ENCODE results near the gene CLDN4.

Gene CLDN4

GRCh38 chr7:73870041-73870492, 39.3 kb downstream of the CLDN4 start:
- TF ChIP-seq, protein P1, sequence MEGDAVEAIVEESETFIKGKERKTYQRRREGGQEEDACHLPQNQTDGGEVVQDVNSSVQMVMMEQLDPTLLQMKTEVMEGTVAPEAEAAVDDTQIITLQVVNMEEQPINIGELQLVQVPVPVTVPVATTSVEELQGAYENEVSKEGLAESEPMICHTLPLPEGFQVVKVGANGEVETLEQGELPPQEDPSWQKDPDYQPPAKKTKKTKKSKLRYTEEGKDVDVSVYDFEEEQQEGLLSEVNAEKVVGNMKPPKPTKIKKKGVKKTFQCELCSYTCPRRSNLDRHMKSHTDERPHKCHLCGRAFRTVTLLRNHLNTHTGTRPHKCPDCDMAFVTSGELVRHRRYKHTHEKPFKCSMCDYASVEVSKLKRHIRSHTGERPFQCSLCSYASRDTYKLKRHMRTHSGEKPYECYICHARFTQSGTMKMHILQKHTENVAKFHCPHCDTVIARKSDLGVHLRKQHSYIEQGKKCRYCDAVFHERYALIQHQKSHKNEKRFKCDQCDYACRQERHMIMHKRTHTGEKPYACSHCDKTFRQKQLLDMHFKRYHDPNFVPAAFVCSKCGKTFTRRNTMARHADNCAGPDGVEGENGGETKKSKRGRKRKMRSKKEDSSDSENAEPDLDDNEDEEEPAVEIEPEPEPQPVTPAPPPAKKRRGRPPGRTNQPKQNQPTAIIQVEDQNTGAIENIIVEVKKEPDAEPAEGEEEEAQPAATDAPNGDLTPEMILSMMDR (conservative IDR thresholded peaks at IDR 0.05; ENCODE audit: low read depth, low read length) = no peak
- H3K4me3 ChIP-seq (ENCODE audit: low read length) = no peak overlapping the region
- no peak for DNase-seq (ENCODE audit: low read depth)

- H3K4me3 ChIP-seq (ENCODE audit: low read length) = no peak overlapping the region
- no peak for DNase-seq (ENCODE audit: low read depth)
- TF ChIP-seq, protein P1 (conservative IDR thresholded peaks at IDR 0.05; ENCODE audit: low read depth, low read length) = no peak
Observed at GRCh38 chr7:73871163-73872011, 40.6 kb downstream of the CLDN4 start.

DNA sequence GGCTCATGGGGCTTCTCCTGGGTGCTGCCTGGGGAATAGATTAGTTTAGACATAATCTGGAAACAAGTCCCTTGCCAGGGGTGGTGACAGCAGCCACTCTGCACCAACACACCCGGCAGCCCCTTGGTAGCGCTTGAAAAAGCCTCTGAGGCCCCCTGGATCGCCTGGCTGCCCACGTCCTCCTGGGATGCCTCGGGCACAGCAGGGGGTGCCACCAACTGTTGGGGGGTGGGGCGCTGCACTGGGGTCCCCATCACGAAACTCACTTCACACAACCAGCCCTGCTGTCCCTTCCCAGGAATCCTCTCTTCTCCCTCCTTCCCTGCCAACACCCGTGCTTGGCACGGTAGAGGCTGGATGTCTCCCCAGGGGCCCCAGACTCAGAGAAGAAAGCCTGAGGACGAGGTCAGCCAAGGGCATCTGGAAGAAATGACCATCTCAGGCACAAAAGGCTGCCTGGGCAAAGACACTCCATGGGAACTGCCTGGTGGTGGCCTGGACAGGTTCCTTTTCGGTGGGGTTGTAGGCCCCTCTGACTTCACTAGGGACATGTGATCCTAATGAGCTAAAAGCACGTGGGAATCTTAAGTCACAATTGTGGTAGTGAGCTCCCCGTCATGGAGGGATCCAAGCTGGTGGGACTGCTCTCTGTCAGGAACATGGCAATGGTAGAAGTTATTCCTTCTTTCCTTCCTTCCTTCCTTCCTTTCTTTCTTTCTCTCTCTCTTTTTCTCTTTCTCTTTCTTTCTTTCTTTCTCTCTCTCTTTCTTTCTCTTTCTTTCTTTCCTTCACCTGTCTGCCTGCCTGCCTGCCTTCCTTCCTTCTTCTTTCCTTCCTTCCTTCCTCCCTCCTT, 41.5 kb downstream of the CLDN4 start:
- no peak for DNase-seq (ENCODE audit: low read depth)
- no peak overlapping the region for H3K4me3 ChIP-seq (ENCODE audit: low read length)
- TF ChIP-seq, protein P1 (conservative IDR thresholded peaks at IDR 0.05; ENCODE audit: low read depth, low read length) = no peak

- TF ChIP-seq, protein P1 (conservative IDR thresholded peaks at IDR 0.05; ENCODE audit: low read depth, low read length) = no peak
- no peak overlapping the region for H3K4me3 ChIP-seq (ENCODE audit: low read length)
- DNase-seq (ENCODE audit: low read depth) = no peak
Observed at GRCh38 chr7:73876361-73876760, 45.6 kb downstream of the CLDN4 start.

DNA sequence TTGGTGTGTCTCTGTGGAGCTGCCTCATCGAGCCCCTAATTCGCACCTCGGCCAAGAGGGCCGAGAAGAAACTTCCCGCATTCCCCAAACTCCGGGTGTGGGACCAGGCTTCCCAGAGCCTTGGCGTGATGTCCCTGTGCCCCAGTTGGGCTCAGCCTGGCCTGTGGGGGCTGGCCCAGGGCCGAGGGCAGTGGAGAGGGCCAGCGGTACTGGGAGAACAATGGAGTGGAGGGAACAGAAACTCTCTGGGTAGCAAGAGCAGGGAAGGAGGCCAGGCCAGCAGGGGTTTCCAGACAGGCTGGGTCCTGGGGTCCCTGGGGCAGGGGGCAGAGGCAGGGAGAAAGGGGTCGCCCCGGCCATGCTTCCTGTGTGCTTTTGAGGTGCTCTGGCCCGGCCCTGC, 46.2 kb downstream of the CLDN4 start:
- no peak overlapping the region for H3K4me3 ChIP-seq (ENCODE audit: low read length)
- TF ChIP-seq, protein P1 (conservative IDR thresholded peaks at IDR 0.05; ENCODE audit: low read depth, low read length) = no peak
- DNase-seq (ENCODE audit: low read depth) = no peak

DNA sequence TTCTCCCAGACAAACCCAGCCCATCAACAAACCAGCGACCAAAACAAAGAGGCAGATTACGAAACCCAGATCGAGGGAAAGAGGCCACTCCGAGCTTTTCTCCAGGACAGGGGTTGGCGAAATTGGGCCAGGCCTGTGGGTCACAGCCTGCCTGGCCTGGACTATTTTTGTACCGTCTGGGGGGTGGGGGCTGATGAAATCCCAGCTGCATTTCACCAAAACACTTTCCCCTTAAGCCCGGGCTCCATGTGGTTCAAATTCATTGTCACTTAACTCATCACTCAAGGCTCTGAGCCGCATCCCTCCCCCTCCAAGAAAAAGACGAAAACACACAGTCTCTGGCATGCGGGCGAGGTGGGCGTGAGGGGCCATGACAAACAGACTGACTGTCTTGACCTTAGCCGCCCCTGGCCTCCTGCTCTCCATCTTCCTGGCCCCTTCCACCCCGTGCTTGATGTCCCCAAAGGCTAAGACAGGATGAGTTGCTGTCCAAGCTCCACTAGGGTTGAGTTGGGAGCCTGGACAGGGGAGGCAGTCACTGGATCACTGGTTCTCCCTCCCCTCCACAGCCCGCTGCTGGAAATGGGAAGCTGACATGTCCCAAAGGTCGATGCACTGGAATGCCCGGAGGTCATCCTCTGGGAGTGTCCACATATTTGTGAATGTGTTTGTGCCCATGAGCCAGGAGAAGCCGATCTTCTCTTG, 49.3 kb downstream of the CLDN4 start:
- DNase-seq (ENCODE audit: low read depth) = no peak
- TF ChIP-seq, protein P1 (conservative IDR thresholded peaks at IDR 0.05; ENCODE audit: low read depth, low read length) = no peak

More for the DNA sequence above, 49.3 kb downstream of the CLDN4 start:
- no peak overlapping the region for H3K4me3 ChIP-seq (ENCODE audit: low read length)

Data from retinal pigment epithelial cell (primary cell).